NCI-H2227 (cell line): ENCODE data around the gene CEP164.
A peak's percentile ranks its signal among the peaks of the same experiment; 100 is the strongest.
"Not testable (repeated sequence)": the region's sequence is repeated elsewhere in the genome, so short reads cannot be mapped to it uniquely, and the experiment has no call there.

Experiments used
- DNase-seq: peaks from one replicate; lab custom pipeline; 2025; ENCODE audit not compliant: unreplicated experiment; lab: John Stamatoyannopoulos, UW

The CEP164 gene

GRCh38 chr11:117303646-117304315 lies 23.9 kb upstream of the CEP164 start:
- DNase-seq, result no peak

- no peak for DNase-seq
Measured at GRCh38 chr11:117305145-117305544, 22.5 kb upstream of the CEP164 start.

GRCh38 chr11:117309310-117309709 lies 18.3 kb upstream of the CEP164 start:
- no peak for DNase-seq

GRCh38 chr11:117313091-117313490 lies 14.6 kb upstream of the CEP164 start:
- no peak for DNase-seq

GRCh38 chr11:117313828-117314768 lies 13.6 kb upstream of the CEP164 start:
- DNase-seq, result no peak

- peak; percentile 9 for DNase-seq
Measured at GRCh38 chr11:117314840-117315239, 12.8 kb upstream of the CEP164 start.

- DNase-seq, result no peak
Measured at GRCh38 chr11:117315285-117316196, 12.1 kb upstream of the CEP164 start.

- peak; percentile 80 for DNase-seq
Measured at GRCh38 chr11:117316197-117316961, 11.3 kb upstream of the CEP164 start, which contains the start of gene BACE1. BACE1 (minus strand) TSS chr11:117316256; CDS start chr11:117315795, 461 bp downstream.

- DNase-seq, result no peak
Measured at GRCh38 chr11:117318738-117319137, 8.9 kb upstream of the CEP164 start.

GRCh38 chr11:117319214-117319840 lies 8.3 kb upstream of the CEP164 start:
- no peak for DNase-seq

- DNase-seq, result not testable (repeated sequence)
Measured at GRCh38 chr11:117327255-117327566, 443 bp upstream of the CEP164 start.

- peak; percentile 30 for DNase-seq
Measured at GRCh38 chr11:117328375-117329010, 839 bp downstream of the CEP164 start.

GRCh38 chr11:117332843-117333242 lies 5.2 kb downstream of the CEP164 start:
- no peak for DNase-seq

GRCh38 chr11:117333917-117334316 lies 6.3 kb downstream of the CEP164 start:
- DNase-seq, result peak; percentile 25

GRCh38 chr11:117334896-117335295 lies 7.2 kb downstream of the CEP164 start:
- DNase-seq, result no peak

- no peak for DNase-seq
Measured at GRCh38 chr11:117335399-117335798, 7.7 kb downstream of the CEP164 start.

GRCh38 chr11:117337076-117337475 lies 9.4 kb downstream of the CEP164 start:
- no peak for DNase-seq

GRCh38 chr11:117345039-117345438 lies 17.4 kb downstream of the CEP164 start:
- no peak for DNase-seq

GRCh38 chr11:117354550-117354949 lies 26.9 kb downstream of the CEP164 start:
- no peak for DNase-seq
